GM23338 (cell line): Measurements from ENCODE around the gene MPZ. TPM values are rescaled to one million over a fixed set of nuclear protein-coding genes. Genes with fewer than 3 reads are reported as not detected.

ENCODE experiments used
- ATAC-seq: fragments of 200-7000 bp; cut with Tn5 transposase; 3 replicates; pipeline ENCODE4 v1.9.1; 2020
- DNase-seq: peaks from one replicate; pipeline ENCODE4 v3.0.0-alpha.2; 2015; ENCODE audit warnings: low spot score
- H2AFZ ChIP-seq: fragments of 200-600 bp; sonication (generic); 2 replicates; pipeline ENCODE4 v1.8.0; 2016; ENCODE audit warnings: antibody characterized with exemption, mild to moderate bottlenecking, moderate library complexity
- H3F3A ChIP-seq: fragments of 200-600 bp; sonication (generic); replicated peaks from 2 replicates; pipeline ENCODE4 v1.8.0; 2017; ENCODE audit warnings: antibody characterized with exemption, mixed run types, low read depth
- H3K27ac ChIP-seq: fragments of 200-600 bp; sonication (generic); 2 replicates; pipeline ENCODE4 v1.6.1; 2016; ENCODE audit warnings: low read depth
- H3K27me3 ChIP-seq: fragments of 200-600 bp; sonication (generic); 2 replicates; pipeline ENCODE4 v1.8.0; 2016; ENCODE audit warnings: mild to moderate bottlenecking, mixed run types, moderate library complexity; ENCODE audit not compliant: insufficient read depth
- H3K36me3 ChIP-seq: fragments of 200-600 bp; sonication (generic); 2 replicates; pipeline ENCODE4 v1.8.0; 2016; ENCODE audit warnings: mild to moderate bottlenecking; ENCODE audit not compliant: insufficient read depth
- H3K4me1 ChIP-seq: fragments of 200-600 bp; sonication (generic); 2 replicates; pipeline ENCODE4 v1.8.0; 2016; ENCODE audit warnings: mild to moderate bottlenecking, moderate library complexity; ENCODE audit not compliant: insufficient read depth
- H3K4me2 ChIP-seq: fragments of 200-600 bp; sonication (generic); 2 replicates; pipeline ENCODE4 v1.7.1; 2017; ENCODE audit warnings: mixed run types
- H3K4me3 ChIP-seq: fragments of 200-600 bp; sonication (generic); 2 replicates; pipeline ENCODE4 v1.6.1; 2016; ENCODE audit warnings: mixed run types
- H3K79me2 ChIP-seq: fragments of 200-600 bp; sonication (generic); replicated peaks from 2 replicates; pipeline ENCODE4 v1.8.0; 2017; ENCODE audit warnings: mild to moderate bottlenecking; ENCODE audit not compliant: insufficient read depth
- H3K9me2 ChIP-seq: fragments of 200-600 bp; sonication (generic); 2 replicates; pipeline ENCODE4 v1.8.0; 2017; ENCODE audit not compliant: insufficient read depth
- H4K20me1 ChIP-seq: fragments of 200-600 bp; sonication (generic); replicated peaks from 2 replicates; pipeline ENCODE4 v1.8.0; 2017; ENCODE audit warnings: mild to moderate bottlenecking; ENCODE audit not compliant: insufficient read depth
- H3K27ac Mint-ChIP-seq: 2 replicates; pipeline ENCODE4 v1.8.0; 2020; ENCODE audit warnings: inconsistent platforms, mild to moderate bottlenecking, moderate library complexity, mixed read lengths
- H3K27me3 Mint-ChIP-seq: 3 replicates; pipeline ENCODE4 v1.8.0; 2022; ENCODE audit warnings: low read depth, mild to moderate bottlenecking, moderate library complexity, mixed read lengths, inconsistent platforms; ENCODE audit not compliant: insufficient read depth, poor library complexity
- H3K36me3 Mint-ChIP-seq: 3 replicates; pipeline ENCODE4 v1.8.0; 2021; ENCODE audit warnings: low read depth, mild to moderate bottlenecking, inconsistent platforms, moderate library complexity, mixed read lengths
- H3K4me1 Mint-ChIP-seq: 3 replicates; pipeline ENCODE4 v1.8.0; 2020; ENCODE audit warnings: mild to moderate bottlenecking, inconsistent platforms, mixed read lengths
- H3K4me3 Mint-ChIP-seq: 3 replicates; pipeline ENCODE4 v1.8.0; 2021; ENCODE audit warnings: moderate library complexity, mild to moderate bottlenecking, inconsistent platforms, mixed read lengths
- H3K9me3 Mint-ChIP-seq: 3 replicates; pipeline ENCODE4 v1.8.0; 2020; ENCODE audit warnings: moderate library complexity, mild to moderate bottlenecking, inconsistent platforms, mixed read lengths
- CREB1 ChIP-seq: fragments of 250-450 bp; sonication (Bioruptor Pico); IDR thresholded peaks from 2 replicates; pipeline ENCODE4 v1.5.0; 2020; ENCODE audit warnings: low read depth, mild to moderate bottlenecking, moderate library complexity
- EZH2 ChIP-seq: fragments of 200-600 bp; sonication (generic); IDR thresholded peaks from one replicate; pipeline ENCODE4 v1.8.0; 2017; ENCODE audit warnings: antibody characterized with exemption, mild to moderate bottlenecking, low read depth; ENCODE audit not compliant: unreplicated experiment
- EZH2phosphoT487 ChIP-seq: fragments of 200-600 bp; sonication (generic); IDR thresholded peaks from one replicate; pipeline ENCODE4 v1.8.1; 2018; ENCODE audit warnings: antibody characterized with exemption; ENCODE audit not compliant: unreplicated experiment
- JUNB ChIP-seq: IDR thresholded peaks from one replicate; pipeline ENCODE4 v1.6.1; 2016; ENCODE audit warnings: antibody characterized with exemption; ENCODE audit not compliant: unreplicated experiment
- NANOG ChIP-seq: IDR thresholded peaks from 2 replicates; pipeline ENCODE4 v1.6.1; 2016; ENCODE audit warnings: antibody characterized with exemption, borderline replicate concordance
- POLR2AphosphoS5 ChIP-seq: IDR thresholded peaks from 2 replicates; pipeline ENCODE4 v1.6.1; 2016; ENCODE audit warnings: antibody characterized with exemption, low read depth
- REST ChIP-seq: IDR thresholded peaks from one replicate; pipeline ENCODE4 v1.6.1; 2018; ENCODE audit warnings: antibody characterized with exemption; ENCODE audit not compliant: unreplicated experiment
- STAT1 ChIP-seq: IDR thresholded peaks from one replicate; pipeline ENCODE4 v1.6.1; 2016; ENCODE audit warnings: antibody characterized with exemption; ENCODE audit not compliant: unreplicated experiment
- ZNF114 ChIP-seq: fragments of 250-450 bp; sonication (Bioruptor Pico); IDR thresholded peaks from 2 replicates; pipeline ENCODE4 v1.5.0; 2020; ENCODE audit warnings: mild to moderate bottlenecking, moderate library complexity
- ZNF331 ChIP-seq: fragments of 250-450 bp; sonication (Bioruptor Pico); IDR thresholded peaks from 2 replicates; pipeline ENCODE4 v1.5.0; 2020; ENCODE audit warnings: low read depth, mild to moderate bottlenecking, moderate library complexity
- ZNF462 ChIP-seq: fragments of 250-450 bp; sonication (Bioruptor Pico); IDR thresholded peaks from 2 replicates; pipeline ENCODE4 v1.5.0; 2020; ENCODE audit warnings: mild to moderate bottlenecking, moderate library complexity
- polyA plus RNA-seq: library from polyadenylated mRNA; unstranded; fragments of >200 nt; fragmentation: Nextera tagmentation; extraction: Ambion mirVana; gene quantifications from 2 replicates; pipeline ENCODE4 v1.2.1, GENCODE V29; 2016
- total RNA-seq: library from RNA; depleted of rRNA; stranded (reverse); fragments of >200 nt; shearing (Covaris generic); gene quantifications from 2 replicates; pipeline ENCODE4 v1.2.3, GENCODE V29; 2014
- TF ChIP-seq, protein P1 (sequence below): IDR thresholded peaks from 2 replicates; pipeline ENCODE4 v1.6.1; 2016; ENCODE audit warnings: antibody characterized with exemption
- TF ChIP-seq, protein P2 (sequence below), 2 experiments: fragments of 200-600 bp in 1 of 2; sonication (generic) in 1 of 2; conservative IDR thresholded peaks; 2 replicates each; pipeline versions ENCODE4 v1.5.1 to v1.6.1; 2016 to 2017; ENCODE audit warnings: antibody characterized with exemption in 2 of 2, low read depth in 2 of 2, mild to moderate bottlenecking in 2 of 2, moderate library complexity in 1 of 2

Gene MPZ
- total and polyA plus RNA-seq, 2 experiments from 2014 or later, result 1.9 to 4.0 TPM

- Histone ChIP-seq H3K4me1 (peaks cover 49% of the 10 kb centered on the region), H3K79me2 (peaks cover 16% of the 10 kb centered on the region), H3F3A (peaks cover 3% of the 10 kb centered on the region; the same call in 1 of the 2 replicates), H3K27ac (peak overlapping the region; percentile 90), H3K4me2 (peak overlapping the region; percentile 83), H3K36me3 (no peaks in the 10 kb centered on the region), H3K27me3 (no peaks in the 10 kb centered on the region), H2AFZ (peak overlapping the region; percentile 86; the same call in 1 of the 2 replicates), H4K20me1 (no peaks in the 10 kb centered on the region), H3K9me2 (no peaks in the 10 kb centered on the region), H3K4me3 (peak overlapping the region; percentile 80)
- TF ChIP-seq JUNB (no peak), EZH2phosphoT487 (no peak), ZNF331 (CRISPR knock-in tag) (no peak), POLR2AphosphoS5 (no peak), ZNF462 (CRISPR knock-in tag) (no peak), REST (no peak), EZH2 (no peak), NANOG (no peak), ZNF114 (no peak), STAT1 (no peak), CREB1 (CRISPR knock-in tag) (peak; percentile 83)
- TF ChIP-seq, protein P1, sequence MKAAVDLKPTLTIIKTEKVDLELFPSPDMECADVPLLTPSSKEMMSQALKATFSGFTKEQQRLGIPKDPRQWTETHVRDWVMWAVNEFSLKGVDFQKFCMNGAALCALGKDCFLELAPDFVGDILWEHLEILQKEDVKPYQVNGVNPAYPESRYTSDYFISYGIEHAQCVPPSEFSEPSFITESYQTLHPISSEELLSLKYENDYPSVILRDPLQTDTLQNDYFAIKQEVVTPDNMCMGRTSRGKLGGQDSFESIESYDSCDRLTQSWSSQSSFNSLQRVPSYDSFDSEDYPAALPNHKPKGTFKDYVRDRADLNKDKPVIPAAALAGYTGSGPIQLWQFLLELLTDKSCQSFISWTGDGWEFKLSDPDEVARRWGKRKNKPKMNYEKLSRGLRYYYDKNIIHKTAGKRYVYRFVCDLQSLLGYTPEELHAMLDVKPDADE, result 0 out of 2 replicates have a peak, but pooled peaks have one; percentile 17
- TF ChIP-seq, protein P2, sequence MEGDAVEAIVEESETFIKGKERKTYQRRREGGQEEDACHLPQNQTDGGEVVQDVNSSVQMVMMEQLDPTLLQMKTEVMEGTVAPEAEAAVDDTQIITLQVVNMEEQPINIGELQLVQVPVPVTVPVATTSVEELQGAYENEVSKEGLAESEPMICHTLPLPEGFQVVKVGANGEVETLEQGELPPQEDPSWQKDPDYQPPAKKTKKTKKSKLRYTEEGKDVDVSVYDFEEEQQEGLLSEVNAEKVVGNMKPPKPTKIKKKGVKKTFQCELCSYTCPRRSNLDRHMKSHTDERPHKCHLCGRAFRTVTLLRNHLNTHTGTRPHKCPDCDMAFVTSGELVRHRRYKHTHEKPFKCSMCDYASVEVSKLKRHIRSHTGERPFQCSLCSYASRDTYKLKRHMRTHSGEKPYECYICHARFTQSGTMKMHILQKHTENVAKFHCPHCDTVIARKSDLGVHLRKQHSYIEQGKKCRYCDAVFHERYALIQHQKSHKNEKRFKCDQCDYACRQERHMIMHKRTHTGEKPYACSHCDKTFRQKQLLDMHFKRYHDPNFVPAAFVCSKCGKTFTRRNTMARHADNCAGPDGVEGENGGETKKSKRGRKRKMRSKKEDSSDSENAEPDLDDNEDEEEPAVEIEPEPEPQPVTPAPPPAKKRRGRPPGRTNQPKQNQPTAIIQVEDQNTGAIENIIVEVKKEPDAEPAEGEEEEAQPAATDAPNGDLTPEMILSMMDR (conservative IDR thresholded peaks at IDR 0.05; ENCODE audit: low read depth in 2 of 2), result no peak
- no peaks in the 10 kb centered on the region for H3K9me3 Mint-ChIP-seq
- peaks cover 3% of the 10 kb centered on the region for H3K27me3 Mint-ChIP-seq
- peak; percentile 61 for DNase-seq
- no peaks in the 10 kb centered on the region for H3K36me3 Mint-ChIP-seq
- H3K4me3 Mint-ChIP-seq, result peak overlapping the region; percentile 96
- no peak overlapping the region for H3K27ac Mint-ChIP-seq
- H3K4me1 Mint-ChIP-seq, result peaks cover 47% of the 10 kb centered on the region
- ATAC-seq, result peak; percentile 28
Measured at GRCh38 chr1:161304927-161305866, 4.6 kb downstream of the MPZ start.
